HepG2 (cell line): Measurements from ENCODE around the gene ATP6V0A1. TPM values are rescaled to one million over a fixed set of nuclear protein-coding genes. Genes with fewer than 3 reads are reported as not detected.
A peak's percentile ranks its signal among the peaks of the same experiment; 100 is the strongest.

Experiments
- EED ChIP-seq: sonication (generic); formaldehyde crosslinking; IDR thresholded peaks from 2 replicates; pipeline ENCODE4 v1.5.0; 2020; ENCODE audit warnings: mild to moderate bottlenecking, missing genetic modification reagents
- FOSL2 ChIP-seq: sonication (generic); formaldehyde crosslinking; IDR thresholded peaks from 2 replicates; pipeline ENCODE4 v1.4.0; 2020; ENCODE audit warnings: missing genetic modification reagents
- FOXP1 ChIP-seq, 2 experiments: fragments of 450-650 bp in 1 of 2; IDR thresholded peaks; 2 replicates each; pipeline ENCODE4 v1.6.1; 2017 to 2018; ENCODE audit warnings: antibody characterized with exemption in 1 of 2
- ISL2 ChIP-seq: sonication (generic); formaldehyde crosslinking; IDR thresholded peaks from 2 replicates; pipeline ENCODE4 v1.5.0; 2020; ENCODE audit warnings: missing genetic modification reagents
- SIX1 ChIP-seq: sonication (generic); formaldehyde crosslinking; IDR thresholded peaks from 2 replicates; pipeline ENCODE4 v1.4.0; 2020; ENCODE audit warnings: missing genetic modification reagents, borderline replicate concordance
- YEATS4 ChIP-seq: sonication (generic); formaldehyde crosslinking; IDR thresholded peaks from 2 replicates; pipeline ENCODE4 v1.4.0; 2020; ENCODE audit warnings: missing genetic modification reagents, borderline replicate concordance
- ZNF232 ChIP-seq: sonication (generic); formaldehyde crosslinking; IDR thresholded peaks from 2 replicates; pipeline ENCODE4 v1.4.0; 2020; ENCODE audit warnings: missing genetic modification reagents, borderline replicate concordance
- polyA plus RNA-seq, 8 experiments: library from polyadenylated mRNA; depleted of rRNA in 3 of 8; stranded (reverse) in 7 of 8; unstranded in 1 of 8; fragments of >200 nt; fragmentation: Illumina TruSeq in 4 of 8; extraction: Trizol in 4 of 8; gene quantifications; 2 replicates each; pipeline versions ENCODE4 v1.2.1 to v1.2.3, GENCODE V29; 2011 to 2016; ENCODE audit warnings: low read depth in 4 of 8, missing spikeins in 1 of 8, mixed read lengths in 1 of 8; ENCODE audit not compliant: insufficient read depth in 1 of 8
- total RNA-seq, 5 experiments: library from RNA; depleted of rRNA; stranded (reverse); fragments of >200 nt; fragmentation: Illumina TruSeq; extraction: Trizol; gene quantifications; 2 replicates each; pipeline ENCODE4 v1.2.3, GENCODE V29; 2016; ENCODE audit warnings: low read depth in 1 of 5
- TF ChIP-seq, protein P1 (sequence below): IDR thresholded peaks from 2 replicates; pipeline ENCODE4 v1.6.1; 2016; ENCODE audit warnings: low read depth, missing genetic modification reagents, missing compliant biosample characterization
- TF ChIP-seq, protein P2 (sequence below), 2 experiments: sonication (generic) in 1 of 2; formaldehyde crosslinking in 1 of 2; IDR thresholded peaks; 2 replicates each; pipeline versions ENCODE4 v1.5.1 to v1.6.1; 2011 to 2020; ENCODE audit warnings: borderline replicate concordance in 1 of 2, low read depth in 1 of 2, low read length in 1 of 2, mild to moderate bottlenecking in 1 of 2, missing genetic modification reagents in 1 of 2, moderate library complexity in 1 of 2
- TF ChIP-seq, protein P3 (sequence below): sonication (generic); formaldehyde crosslinking; IDR thresholded peaks from 2 replicates; pipeline ENCODE4 v1.5.1; 2020; ENCODE audit warnings: missing genetic modification reagents, mild to moderate bottlenecking, borderline replicate concordance
- TF ChIP-seq, protein P4 (sequence below): sonication (generic); formaldehyde crosslinking; IDR thresholded peaks from 2 replicates; pipeline ENCODE4 v1.4.0; 2020; ENCODE audit warnings: mild to moderate bottlenecking, missing genetic modification reagents
- TF ChIP-seq, protein P5 (sequence below): sonication (generic); formaldehyde crosslinking; IDR thresholded peaks from 2 replicates; pipeline ENCODE4 v1.4.0; 2020; ENCODE audit warnings: missing genetic modification reagents; ENCODE audit errors: not compliant biosample characterization
- TF ChIP-seq, protein P6 (sequence below): sonication (generic); formaldehyde crosslinking; IDR thresholded peaks from 2 replicates; pipeline ENCODE4 v1.4.0; 2020; ENCODE audit warnings: missing genetic modification reagents

ATP6V0A1 gene
- total and polyA plus RNA-seq, 2 of the 13 experiments (the other 11 are each of a cell fraction or from before 2014, with no cell fraction given): 27.9 to 54.1 TPM

DNA sequence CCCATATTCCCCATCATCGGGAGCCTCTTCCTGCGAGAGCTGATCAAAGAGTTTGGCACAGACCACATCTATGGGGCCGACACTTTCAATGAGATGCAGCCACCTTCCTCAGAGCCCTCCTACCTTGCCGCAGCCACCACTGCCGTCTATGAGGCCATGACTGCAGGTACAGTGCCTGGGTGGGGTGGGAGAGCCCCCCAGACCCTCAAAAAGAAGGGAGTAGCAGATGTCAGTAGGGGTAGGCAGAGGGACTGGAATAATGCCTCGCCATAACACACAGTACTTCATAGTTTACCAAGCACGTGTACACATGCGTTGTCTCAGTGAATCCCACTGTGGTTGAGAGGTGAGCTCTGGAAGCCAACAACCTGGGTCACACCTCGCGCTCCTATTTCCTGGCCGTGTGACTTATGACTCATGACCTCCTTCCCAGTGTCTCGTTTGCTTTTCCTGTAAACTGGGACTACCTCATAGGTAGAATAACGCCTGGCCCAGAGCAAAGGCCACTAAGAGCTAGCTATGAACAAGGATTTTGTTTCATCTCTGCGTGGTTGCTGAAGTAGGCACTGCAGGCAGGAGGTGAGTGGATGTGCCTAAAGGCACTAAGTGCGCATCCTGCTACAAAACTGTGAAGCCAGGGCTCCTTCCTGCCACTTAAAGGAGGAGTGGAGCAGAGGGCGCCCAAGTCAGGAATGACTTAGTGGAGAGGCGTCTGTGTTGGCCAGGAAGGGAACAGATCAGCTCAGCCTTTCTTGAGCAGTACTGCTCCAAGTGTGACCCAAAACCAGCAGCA is 82.6 kb downstream of the ATP6V0A1 start (continued):
- TF ChIP-seq, protein P1, sequence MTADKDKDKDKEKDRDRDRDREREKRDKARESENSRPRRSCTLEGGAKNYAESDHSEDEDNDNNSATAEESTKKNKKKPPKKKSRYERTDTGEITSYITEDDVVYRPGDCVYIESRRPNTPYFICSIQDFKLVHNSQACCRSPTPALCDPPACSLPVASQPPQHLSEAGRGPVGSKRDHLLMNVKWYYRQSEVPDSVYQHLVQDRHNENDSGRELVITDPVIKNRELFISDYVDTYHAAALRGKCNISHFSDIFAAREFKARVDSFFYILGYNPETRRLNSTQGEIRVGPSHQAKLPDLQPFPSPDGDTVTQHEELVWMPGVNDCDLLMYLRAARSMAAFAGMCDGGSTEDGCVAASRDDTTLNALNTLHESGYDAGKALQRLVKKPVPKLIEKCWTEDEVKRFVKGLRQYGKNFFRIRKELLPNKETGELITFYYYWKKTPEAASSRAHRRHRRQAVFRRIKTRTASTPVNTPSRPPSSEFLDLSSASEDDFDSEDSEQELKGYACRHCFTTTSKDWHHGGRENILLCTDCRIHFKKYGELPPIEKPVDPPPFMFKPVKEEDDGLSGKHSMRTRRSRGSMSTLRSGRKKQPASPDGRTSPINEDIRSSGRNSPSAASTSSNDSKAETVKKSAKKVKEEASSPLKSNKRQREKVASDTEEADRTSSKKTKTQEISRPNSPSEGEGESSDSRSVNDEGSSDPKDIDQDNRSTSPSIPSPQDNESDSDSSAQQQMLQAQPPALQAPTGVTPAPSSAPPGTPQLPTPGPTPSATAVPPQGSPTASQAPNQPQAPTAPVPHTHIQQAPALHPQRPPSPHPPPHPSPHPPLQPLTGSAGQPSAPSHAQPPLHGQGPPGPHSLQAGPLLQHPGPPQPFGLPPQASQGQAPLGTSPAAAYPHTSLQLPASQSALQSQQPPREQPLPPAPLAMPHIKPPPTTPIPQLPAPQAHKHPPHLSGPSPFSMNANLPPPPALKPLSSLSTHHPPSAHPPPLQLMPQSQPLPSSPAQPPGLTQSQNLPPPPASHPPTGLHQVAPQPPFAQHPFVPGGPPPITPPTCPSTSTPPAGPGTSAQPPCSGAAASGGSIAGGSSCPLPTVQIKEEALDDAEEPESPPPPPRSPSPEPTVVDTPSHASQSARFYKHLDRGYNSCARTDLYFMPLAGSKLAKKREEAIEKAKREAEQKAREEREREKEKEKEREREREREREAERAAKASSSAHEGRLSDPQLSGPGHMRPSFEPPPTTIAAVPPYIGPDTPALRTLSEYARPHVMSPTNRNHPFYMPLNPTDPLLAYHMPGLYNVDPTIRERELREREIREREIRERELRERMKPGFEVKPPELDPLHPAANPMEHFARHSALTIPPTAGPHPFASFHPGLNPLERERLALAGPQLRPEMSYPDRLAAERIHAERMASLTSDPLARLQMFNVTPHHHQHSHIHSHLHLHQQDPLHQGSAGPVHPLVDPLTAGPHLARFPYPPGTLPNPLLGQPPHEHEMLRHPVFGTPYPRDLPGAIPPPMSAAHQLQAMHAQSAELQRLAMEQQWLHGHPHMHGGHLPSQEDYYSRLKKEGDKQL (CRISPR knock-in tag): peak; percentile 59; the same call in 1 of the 2 replicates
- TF ChIP-seq, protein P2, sequence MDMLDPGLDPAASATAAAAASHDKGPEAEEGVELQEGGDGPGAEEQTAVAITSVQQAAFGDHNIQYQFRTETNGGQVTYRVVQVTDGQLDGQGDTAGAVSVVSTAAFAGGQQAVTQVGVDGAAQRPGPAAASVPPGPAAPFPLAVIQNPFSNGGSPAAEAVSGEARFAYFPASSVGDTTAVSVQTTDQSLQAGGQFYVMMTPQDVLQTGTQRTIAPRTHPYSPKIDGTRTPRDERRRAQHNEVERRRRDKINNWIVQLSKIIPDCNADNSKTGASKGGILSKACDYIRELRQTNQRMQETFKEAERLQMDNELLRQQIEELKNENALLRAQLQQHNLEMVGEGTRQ (IDR thresholded peaks at IDR 0.05; ENCODE audit: low read depth, low read length): no peak
- TF ChIP-seq, protein P2 (CRISPR knock-in tag; IDR thresholded peaks at IDR 0.05; ENCODE audit: borderline replicate concordance): peak; percentile 61; the same call in 1 of the 2 replicates
- TF ChIP-seq, protein P3, sequence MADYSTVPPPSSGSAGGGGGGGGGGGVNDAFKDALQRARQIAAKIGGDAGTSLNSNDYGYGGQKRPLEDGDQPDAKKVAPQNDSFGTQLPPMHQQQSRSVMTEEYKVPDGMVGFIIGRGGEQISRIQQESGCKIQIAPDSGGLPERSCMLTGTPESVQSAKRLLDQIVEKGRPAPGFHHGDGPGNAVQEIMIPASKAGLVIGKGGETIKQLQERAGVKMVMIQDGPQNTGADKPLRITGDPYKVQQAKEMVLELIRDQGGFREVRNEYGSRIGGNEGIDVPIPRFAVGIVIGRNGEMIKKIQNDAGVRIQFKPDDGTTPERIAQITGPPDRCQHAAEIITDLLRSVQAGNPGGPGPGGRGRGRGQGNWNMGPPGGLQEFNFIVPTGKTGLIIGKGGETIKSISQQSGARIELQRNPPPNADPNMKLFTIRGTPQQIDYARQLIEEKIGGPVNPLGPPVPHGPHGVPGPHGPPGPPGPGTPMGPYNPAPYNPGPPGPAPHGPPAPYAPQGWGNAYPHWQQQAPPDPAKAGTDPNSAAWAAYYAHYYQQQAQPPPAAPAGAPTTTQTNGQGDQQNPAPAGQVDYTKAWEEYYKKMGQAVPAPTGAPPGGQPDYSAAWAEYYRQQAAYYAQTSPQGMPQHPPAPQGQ: no peak; the same call in 1 of the 2 replicates
- no peak for TF ChIP-seq FOXP1 (IDR thresholded peaks at IDR 0.05)
- peak; percentile 73 for TF ChIP-seq FOXP1 (CRISPR knock-in tag; IDR thresholded peaks at IDR 0.05)
- TF ChIP-seq ZNF232: peak; percentile 78; the same call in 1 of the 2 replicates
- TF ChIP-seq ISL2 (CRISPR knock-in tag): no peak
- TF ChIP-seq, protein P4, sequence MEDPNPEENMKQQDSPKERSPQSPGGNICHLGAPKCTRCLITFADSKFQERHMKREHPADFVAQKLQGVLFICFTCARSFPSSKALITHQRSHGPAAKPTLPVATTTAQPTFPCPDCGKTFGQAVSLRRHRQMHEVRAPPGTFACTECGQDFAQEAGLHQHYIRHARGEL (CRISPR knock-in tag): 0 out of 2 replicates have a peak, but pooled peaks have one; percentile 26
- TF ChIP-seq FOSL2 (CRISPR knock-in tag): peak; percentile 98
- TF ChIP-seq, protein P5, sequence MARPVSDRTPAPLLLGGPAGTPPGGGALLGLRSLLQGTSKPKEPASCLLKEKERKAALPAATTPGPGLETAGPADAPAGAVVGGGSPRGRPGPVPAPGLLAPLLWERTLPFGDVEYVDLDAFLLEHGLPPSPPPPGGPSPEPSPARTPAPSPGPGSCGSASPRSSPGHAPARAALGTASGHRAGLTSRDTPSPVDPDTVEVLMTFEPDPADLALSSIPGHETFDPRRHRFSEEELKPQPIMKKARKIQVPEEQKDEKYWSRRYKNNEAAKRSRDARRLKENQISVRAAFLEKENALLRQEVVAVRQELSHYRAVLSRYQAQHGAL (CRISPR knock-in tag): no peak
- peak; percentile 88 for TF ChIP-seq SIX1
- TF ChIP-seq EED (CRISPR knock-in tag): peak; percentile 55; the same call in 1 of the 2 replicates
- TF ChIP-seq, protein P6, sequence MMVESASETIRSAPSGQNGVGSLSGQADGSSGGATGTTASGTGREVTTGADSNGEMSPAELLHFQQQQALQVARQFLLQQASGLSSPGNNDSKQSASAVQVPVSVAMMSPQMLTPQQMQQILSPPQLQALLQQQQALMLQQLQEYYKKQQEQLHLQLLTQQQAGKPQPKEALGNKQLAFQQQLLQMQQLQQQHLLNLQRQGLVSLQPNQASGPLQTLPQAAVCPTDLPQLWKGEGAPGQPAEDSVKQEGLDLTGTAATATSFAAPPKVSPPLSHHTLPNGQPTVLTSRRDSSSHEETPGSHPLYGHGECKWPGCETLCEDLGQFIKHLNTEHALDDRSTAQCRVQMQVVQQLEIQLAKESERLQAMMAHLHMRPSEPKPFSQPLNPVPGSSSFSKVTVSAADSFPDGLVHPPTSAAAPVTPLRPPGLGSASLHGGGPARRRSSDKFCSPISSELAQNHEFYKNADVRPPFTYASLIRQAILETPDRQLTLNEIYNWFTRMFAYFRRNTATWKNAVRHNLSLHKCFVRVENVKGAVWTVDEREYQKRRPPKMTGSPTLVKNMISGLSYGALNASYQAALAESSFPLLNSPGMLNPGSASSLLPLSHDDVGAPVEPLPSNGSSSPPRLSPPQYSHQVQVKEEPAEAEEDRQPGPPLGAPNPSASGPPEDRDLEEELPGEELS (CRISPR knock-in tag): peak; percentile 82
- TF ChIP-seq YEATS4: peak; percentile 73; the same call in 1 of the 2 replicates
